Measurements from ENCODE around the gene PCSK1.
A peak's percentile ranks its signal among the peaks of the same experiment; 100 is the strongest.

Gene PCSK1

DNA sequence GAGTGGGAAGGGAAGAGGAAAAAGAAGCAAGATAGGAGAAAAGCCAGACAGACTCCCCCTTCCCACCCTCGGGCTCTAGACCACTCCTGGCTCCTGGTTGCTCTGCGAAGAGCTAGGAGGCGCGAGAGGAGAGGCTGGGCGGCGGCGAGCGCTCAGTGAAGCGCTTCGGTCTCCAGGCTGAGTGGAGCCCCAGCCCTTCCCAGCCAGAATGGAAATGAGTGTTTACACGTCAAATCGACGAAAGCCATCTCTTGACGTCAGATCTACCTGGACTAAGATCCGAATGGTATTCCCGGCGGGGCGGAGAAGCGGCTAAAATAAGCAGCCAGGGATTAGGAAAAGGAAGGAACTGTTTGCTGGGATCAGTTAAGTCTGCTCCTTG lies at the start of gene PCSK1:
TSS of gene PCSK1 (minus strand) at position 183 of the 382 bp plus-strand sequence. CDS start 206 bp downstream, outside the sequence.
- DNase-seq, result no peak

GRCh38 chr5:96481867-96482266 lies 48.8 kb upstream of the PCSK1 start:
- DNase-seq, result no peak

DNA sequence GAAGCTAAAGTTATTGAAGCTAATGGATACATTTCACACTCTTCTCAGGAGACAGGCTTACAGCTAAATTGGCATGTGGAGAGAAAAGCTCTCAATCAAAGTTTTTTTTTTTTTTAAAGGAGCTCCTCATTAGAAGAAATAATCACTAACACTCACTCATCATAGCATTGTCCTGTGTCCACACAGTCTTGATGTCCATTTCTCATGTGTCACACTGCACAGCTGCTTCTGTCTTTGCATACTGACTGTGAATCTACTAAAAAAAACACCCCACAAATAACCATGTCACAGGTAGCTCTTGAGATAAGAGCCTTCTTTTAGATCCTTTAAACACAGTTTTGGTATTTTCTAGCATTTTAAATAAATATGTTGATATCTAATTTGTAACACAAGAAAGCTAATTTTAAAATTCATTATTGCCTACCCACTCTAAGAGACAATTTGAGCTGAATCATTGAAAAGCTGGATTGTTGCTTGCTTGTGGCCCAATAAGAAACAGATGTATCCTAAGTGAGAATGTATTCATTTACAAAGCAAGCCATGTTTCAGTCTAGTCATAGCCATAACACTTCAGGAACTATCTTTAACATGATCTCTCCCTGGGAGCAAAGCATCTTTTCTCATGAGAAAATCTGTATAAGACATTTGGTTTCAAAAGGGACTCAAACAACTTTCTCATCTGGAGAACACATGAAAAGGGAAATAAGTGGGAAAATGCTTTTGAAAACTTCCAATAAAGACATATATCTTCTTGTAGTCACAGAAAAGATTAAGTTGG lies 48.1 kb upstream of the PCSK1 start:
- no peak for DNase-seq

DNA sequence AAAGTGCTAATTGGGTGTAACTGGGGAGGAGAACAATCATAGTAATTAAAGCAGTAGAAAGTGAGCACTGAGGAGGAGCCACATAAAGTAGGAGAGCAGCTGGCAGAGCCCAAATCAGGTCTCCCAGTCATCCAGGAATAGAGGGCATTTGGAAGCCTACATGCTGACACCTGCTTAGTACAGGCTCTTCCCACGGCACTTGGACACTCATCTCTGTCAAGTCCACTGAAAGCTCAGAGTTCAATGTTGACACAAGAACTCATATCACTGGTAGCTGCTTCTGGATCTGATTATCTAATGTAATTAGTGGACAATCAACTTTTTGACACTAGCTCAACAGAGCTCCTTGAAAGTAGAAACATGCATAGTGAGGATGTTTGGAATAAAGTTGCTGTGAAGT lies 45.9 kb upstream of the PCSK1 start:
- DNase-seq, result no peak

DNA sequence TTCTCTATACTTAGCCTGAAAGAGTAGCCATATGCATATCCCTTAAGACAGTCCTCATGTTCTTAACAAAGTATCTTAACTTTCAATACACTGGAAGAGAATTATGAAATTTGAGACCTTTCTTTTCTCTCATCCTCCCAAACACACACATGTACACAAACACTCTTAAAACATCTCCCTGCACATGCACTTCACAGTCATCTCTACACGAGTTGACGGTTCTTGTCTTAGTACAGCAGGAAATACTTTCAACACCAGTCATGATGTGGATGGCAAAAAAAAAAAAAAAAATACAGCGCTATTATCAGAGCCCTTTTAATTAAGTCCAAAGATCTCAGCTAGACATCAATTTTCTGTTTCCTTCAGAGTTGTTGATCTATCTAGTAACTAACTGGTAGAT lies 43.6 kb upstream of the PCSK1 start:
- no peak for DNase-seq

- DNase-seq, result no peak
Observed at GRCh38 chr5:96474073-96474472, 41.0 kb upstream of the PCSK1 start.

- DNase-seq, result no peak
Observed at GRCh38 chr5:96473155-96473554, 40.1 kb upstream of the PCSK1 start.

- DNase-seq, result no peak
Observed at GRCh38 chr5:96470785-96471184, 37.7 kb upstream of the PCSK1 start.

- no peak for DNase-seq
Observed at GRCh38 chr5:96468956-96469355, 35.9 kb upstream of the PCSK1 start.

DNA sequence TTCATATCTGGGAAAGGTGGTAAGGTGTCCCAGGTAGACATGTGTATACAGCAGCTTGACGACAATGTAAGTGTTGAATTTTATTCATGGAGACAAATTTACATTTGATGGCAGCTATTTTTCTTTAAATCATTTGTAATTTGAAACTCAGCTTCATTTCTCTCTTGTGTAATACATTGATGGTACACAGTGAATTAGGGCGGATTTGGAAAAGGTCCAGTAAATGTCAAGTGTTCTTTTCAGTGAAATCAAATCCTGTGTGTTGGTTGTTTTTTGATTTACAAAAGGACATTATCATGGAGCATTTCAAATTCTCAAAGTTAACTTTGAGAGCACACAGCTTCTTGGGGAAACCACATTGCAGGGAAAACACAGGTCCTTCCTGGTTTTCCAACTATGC lies 30.0 kb upstream of the PCSK1 start:
- no peak for DNase-seq

DNA sequence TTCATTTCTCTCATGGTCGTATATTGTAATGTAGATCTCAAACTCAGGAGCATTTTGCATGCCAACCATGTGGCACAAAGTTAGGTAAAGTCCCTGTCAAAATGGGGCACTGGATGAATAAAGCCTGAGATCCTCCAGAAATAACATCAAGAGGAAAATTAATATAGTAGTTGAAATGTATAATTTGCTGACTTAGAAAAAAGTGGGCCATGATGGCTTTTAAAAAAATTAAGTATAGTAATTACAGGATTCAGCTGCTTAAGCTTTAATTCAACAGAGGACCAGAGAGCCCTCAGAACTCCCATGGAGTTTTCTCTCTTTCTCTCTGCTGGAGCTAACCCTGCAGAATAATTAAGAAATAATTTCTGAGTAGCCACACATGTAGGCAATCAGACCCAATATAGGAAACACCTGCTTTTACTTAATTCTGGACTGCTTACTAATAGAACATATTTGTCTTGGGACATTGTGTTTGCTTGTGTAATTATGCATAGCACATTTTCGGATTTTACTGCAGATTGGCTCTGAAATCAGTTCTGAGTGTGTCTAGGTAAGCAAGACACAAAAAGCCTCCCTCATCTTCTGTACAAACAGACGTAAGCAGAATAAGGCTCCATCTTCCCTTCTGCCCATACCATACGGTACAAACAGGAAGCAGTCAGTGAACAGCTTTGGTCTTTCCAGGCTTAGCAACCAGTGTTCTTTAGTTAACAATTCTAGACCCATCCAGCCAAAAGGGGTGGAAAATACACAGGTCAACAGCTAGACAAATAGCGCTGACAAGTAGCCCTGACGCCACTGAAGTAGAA lies 26.5 kb upstream of the PCSK1 start:
- DNase-seq, result no peak

- DNase-seq, result no peak
Observed at GRCh38 chr5:96458176-96458575, 25.1 kb upstream of the PCSK1 start.

DNA sequence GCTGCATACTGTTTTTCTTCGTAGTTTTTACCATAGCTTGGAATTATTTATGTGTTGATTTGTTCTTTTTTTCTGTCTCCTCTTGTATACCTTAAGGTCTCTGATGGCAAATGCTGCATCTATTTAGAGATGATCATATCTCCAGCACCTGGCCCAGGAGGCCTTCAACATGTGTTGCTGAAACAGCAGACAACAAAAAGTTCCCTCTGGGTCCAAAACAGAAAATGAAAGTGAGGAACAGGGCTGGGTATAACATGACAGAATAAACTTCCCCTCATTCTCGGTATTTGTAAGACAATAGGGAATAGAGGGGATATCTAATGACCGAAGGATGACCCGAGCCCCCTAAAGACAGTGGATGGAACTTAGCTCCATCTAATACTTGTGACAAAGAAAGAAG lies 22.7 kb upstream of the PCSK1 start:
- no peak for DNase-seq

DNA sequence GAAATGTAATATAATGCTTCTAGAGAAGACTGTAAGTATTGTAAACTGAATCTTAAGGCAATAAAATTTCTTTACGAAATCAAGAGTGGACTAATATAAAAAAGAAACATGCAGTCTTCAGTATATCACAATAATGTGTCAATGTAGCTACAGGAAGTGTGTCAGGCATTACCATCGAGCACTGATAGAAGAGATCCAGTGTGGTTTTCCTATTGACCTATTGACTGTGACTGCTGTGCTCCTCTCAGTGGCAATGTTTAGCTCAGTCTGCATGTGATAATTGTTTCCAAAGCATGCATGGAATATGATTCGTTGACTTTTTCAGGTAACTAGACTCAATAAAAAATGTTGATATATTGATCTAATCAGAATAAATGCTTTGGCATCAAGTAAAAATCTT lies 20.3 kb upstream of the PCSK1 start:
- DNase-seq, result no peak

DNA sequence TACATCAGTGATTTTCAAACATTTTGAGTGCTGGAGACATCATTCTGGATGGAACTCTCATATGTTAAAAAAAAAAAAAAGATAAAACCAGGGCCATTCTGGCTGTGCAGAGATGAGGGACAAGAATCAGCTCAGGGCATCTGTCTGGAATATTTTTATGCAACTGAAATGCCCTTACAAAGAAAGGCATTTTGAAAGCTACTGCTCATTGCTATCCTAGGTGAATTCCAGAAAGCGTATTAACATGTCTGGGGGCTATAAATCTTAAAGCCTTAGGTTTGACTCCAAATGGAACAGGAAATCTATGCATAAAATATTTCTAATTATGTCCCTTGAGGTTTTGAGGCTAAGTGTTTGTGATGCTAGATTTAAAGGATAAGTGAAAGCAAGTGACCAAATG lies 14.9 kb upstream of the PCSK1 start:
- DNase-seq, result no peak

DNA sequence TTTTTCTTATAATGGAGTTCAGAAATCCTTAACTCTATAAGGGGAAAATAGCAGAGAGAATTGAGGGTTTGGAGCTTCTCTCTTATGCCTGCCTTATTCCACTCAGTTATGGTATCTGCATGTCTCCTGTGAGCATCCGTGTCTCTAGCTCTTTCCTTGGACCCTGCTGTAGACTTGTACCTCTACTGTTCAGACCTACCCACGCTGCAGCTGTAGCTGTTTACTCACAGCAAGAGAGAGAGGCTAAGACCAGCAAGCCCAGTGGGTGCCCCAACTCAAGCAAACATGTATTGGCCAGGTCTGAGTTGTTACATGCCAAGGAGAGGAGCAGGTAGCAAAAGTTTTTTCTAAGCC lies 7.1 kb upstream of the PCSK1 start:
- DNase-seq, result no peak

DNA sequence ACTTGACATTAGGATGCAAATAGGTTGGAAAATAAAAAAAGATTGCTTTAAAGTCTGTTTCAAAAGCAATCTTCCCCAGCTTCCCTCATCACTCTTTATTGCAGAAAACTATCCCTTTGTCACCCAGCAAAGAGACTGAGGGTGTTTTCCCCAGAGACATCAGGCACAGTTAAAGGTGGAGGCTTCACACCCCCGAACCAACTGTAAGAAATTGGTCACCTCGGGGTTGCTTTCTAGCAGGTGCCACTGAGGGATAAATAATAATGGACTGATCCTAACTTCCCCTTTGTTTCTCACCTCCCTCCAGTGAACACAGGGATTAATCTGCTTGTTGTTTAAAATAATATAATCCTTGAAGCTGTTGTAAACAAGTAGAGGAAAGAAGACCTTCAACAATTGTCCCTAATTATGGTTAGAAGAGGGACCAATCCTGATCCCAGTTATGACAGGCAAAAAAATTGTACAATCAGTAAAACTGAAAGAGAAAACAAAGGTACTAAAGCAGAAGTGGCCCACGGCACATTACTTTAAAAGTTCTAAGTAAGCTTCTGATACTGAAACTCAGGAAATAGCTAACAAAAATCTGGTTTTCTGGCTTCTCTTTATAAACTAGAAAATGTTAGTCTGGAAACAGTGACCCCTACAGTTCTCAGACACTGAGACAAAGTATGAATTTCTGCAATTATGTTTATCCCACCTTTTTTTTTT lies 6.6 kb upstream of the PCSK1 start:
- DNase-seq, result no peak

GRCh38 chr5:96434201-96434645 lies 1.2 kb upstream of the PCSK1 start:
- DNase-seq, result peak; percentile 22

GRCh38 chr5:96432216-96433065 lies 607 bp downstream of the PCSK1 start:
- no peak for DNase-seq

DNA sequence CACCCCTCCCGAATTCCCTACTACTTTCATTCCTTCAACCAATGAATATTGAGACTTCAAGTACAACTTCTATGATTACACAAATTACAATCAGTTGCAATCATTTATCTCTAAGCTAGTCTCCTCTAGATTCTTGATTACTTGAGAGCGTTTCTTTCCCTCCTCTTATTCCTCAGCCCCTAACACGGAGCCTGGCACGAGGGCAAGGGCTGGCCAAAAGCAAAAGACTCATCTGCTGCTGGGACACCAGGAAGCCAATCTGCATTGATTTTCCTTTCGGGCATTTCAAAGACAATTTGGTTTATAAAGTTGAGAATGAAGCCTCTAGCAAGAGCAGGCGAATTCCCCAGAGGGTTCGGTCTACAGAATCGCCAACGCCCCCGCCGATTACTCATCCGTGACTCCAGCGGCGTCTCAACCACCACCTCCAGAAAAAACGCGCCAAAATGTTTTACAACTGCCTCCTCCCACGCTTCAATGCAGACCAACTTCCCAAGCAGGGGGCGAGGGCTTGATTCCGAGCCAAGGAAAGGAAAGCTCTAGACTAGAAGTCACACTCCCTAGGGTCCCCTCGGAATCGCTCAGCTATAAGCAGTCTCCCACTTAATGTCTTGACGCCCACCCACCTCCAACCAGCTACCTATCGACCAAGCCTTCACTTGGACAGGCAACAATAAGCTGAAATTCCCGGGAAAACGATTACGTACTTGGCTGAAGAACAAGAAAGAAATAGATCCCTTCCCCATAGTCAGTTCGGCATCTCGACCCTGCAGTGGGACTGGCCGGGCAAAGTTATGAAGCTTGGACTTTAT lies 1.5 kb downstream of the PCSK1 start:
- DNase-seq, result no peak

DNA sequence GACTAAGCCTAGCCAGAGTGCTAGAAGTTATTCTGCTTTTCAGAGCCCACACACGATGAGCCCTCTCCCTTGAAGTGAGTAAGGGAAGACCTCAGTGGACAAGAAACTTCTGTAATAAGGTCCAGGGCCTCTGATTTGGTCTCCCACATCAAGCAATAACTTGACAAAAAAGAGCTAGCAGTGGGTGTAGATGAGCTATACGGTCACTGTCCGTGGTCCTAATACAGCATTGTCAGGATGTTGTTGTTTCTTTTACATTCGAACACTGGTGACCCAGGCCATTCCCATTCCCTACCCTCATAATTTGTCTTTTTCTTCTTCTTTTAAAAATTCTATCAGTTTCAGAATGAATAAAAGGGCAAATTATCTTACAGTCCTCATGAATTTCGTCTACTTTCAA lies 5.2 kb downstream of the PCSK1 start:
- DNase-seq, result no peak

GRCh38 chr5:96426831-96427230 lies 6.2 kb downstream of the PCSK1 start:
- DNase-seq, result no peak
